NB4 (cell line): ENCODE results near the gene TASOR2.

Source experiments
- CTCF ChIP-seq: IDR thresholded peaks from one replicate; pipeline ENCODE4 v1.5.1; 2012; ENCODE audit warnings: low read depth, low read length
- POLR2A ChIP-seq: IDR thresholded peaks from 2 replicates; pipeline ENCODE4 v1.6.1; 2011; ENCODE audit warnings: mild to moderate bottlenecking; ENCODE audit not compliant: insufficient read length; ENCODE audit errors: extremely low read depth

- TF ChIP-seq CTCF (no peak), POLR2A (no peak)
Measured at GRCh38 chr10:5656737-5657579, 27.7 kb upstream of the TASOR2 start.
